HTR-8/SVneo (cell line): Measurements from ENCODE around the gene LRP10.
"Not testable (repeated sequence)": the region's sequence is repeated elsewhere in the genome, so short reads cannot be mapped to it uniquely, and the experiment has no call there.

Experiments
- DNase-seq: peaks from one replicate; pipeline ENCODE4 v3.0.0; 2011; ENCODE audit warnings: low spot score, mixed read lengths; ENCODE audit not compliant: insufficient read length
- FAIRE-seq: peaks from 2 replicates; lab custom pipeline; 2011; peaks lifted over from hg19 to GRCh38; lab: Jason Lieb, UNC

Gene LRP10

DNA sequence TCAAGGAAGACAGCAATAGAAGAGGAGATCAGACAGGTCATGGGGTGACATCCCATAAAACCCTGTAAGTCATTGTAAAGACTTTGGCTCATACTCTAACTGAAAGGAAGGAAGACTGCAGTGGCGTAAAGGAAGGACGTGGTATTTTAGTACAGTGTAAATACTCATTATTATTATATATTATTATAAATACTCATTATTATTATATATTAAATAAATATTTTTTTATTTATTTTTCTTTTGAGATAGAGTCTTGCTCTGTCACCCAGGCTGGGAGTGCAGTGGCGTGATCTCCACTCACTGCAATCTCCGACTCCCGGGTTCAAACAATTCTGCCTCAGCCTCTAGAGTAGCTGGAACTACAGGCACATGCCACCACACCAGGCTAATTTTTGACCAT lies 15.1 kb upstream of the LRP10 start:
- FAIRE-seq (no peak), DNase-seq (no peak)

DNA sequence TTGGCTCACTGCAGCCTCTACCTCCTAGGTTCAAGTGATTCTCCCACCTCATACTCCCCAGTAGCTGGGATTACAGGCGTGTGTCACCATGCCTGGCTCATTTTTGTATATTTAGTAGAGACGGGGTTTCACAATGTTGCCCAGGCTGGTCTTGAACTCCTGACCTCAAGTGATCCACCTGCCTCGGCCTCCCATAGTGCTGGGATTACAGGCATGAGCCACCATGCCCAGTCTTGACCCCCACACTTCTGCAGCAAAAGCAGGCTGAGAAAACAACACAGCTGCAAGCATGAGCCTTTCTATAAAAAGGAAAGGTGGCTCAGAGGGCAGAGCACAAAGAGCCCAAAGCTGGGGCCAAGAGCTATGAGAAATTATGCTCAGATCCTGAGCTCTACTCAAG lies 11.2 kb upstream of the LRP10 start:
- DNase-seq, FAIRE-seq: not testable (repeated sequence)

GRCh38 chr14:22861651-22862050 lies 9.9 kb upstream of the LRP10 start:
- DNase-seq (no peak), FAIRE-seq (no peak)

GRCh38 chr14:22864979-22865378 lies 6.6 kb upstream of the LRP10 start:
- no peak for FAIRE-seq
- no peak for DNase-seq

GRCh38 chr14:22865424-22866405 lies 5.8 kb upstream of the LRP10 start:
- DNase-seq, result no peak
- FAIRE-seq, result no peak

GRCh38 chr14:22866874-22867273 lies 4.7 kb upstream of the LRP10 start:
- DNase-seq (no peak), FAIRE-seq (no peak)

GRCh38 chr14:22870811-22871223 lies 723 bp upstream of the LRP10 start:
- peak; percentile 13 for DNase-seq
- no peak for FAIRE-seq

- FAIRE-seq (no peak), DNase-seq (peak; percentile 67)
Observed at GRCh38 chr14:22872033-22872832, 693 bp downstream of the LRP10 start.

DNA sequence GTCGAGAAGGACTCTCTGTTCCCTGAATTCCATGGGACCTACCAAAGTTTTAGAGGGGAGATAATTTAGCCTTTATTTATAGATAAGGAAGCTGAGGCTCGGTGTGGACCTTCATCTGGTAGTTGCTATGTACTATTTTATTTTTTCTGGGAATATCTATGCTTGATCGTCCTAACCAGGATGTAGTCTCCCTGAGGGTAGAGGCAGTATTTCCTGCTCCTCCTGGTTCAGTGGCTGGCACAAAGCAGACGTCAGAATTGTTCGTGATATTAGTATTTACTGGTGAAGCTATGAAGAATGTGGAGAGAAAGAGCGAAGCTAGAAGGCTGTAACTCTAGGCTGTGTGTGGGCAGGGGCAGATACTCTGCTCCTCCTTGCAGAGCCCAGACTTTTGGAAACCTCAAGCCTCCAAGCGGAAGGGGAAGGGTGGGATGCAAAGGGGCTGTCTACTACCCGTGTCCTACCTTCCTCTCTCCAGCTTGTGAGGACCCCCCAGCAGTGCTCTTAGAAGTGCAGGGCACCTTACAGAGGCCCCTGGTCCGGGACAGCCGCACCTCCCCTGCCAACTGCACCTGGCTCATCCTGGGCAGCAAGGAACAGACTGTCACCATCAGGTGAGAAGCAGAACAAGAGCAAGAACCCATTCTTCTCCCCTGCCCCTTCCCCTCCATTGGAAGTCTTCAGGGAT lies 1.4 kb downstream of the LRP10 start:
- FAIRE-seq, result no peak
- DNase-seq, result no peak

DNA sequence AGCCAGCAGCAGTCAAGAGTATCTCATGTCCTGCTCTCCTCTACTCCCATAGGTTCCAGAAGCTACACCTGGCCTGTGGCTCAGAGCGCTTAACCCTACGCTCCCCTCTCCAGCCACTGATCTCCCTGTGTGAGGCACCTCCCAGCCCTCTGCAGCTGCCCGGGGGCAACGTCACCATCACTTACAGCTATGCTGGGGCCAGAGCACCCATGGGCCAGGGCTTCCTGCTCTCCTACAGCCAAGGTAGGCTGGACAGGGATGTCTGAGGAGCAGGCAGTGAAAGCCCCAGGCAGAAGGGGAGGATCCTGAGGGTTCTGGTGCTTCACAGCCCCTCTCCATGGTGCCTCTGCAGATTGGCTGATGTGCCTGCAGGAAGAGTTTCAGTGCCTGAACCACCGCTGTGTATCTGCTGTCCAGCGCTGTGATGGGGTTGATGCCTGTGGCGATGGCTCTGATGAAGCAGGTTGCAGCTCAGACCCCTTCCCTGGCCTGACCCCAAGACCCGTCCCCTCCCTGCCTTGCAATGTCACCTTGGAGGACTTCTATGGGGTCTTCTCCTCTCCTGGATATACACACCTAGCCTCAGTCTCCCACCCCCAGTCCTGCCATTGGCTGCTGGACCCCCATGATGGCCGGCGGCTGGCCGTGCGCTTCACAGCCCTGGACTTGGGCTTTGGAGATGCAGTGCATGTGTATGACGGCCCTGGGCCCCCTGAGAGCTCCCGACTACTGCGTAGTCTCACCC lies 3.6 kb downstream of the LRP10 start:
- FAIRE-seq (no peak), DNase-seq (no peak)

DNA sequence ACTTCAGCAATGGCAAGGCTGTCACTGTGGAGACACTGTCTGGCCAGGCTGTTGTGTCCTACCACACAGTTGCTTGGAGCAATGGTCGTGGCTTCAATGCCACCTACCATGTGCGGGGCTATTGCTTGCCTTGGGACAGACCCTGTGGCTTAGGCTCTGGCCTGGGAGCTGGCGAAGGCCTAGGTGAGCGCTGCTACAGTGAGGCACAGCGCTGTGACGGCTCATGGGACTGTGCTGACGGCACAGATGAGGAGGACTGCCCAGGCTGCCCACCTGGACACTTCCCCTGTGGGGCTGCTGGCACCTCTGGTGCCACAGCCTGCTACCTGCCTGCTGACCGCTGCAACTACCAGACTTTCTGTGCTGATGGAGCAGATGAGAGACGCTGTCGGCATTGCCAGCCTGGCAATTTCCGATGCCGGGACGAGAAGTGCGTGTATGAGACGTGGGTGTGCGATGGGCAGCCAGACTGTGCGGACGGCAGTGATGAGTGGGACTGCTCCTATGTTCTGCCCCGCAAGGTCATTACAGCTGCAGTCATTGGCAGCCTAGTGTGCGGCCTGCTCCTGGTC lies 4.3 kb downstream of the LRP10 start:
- FAIRE-seq, result no peak

DNA sequence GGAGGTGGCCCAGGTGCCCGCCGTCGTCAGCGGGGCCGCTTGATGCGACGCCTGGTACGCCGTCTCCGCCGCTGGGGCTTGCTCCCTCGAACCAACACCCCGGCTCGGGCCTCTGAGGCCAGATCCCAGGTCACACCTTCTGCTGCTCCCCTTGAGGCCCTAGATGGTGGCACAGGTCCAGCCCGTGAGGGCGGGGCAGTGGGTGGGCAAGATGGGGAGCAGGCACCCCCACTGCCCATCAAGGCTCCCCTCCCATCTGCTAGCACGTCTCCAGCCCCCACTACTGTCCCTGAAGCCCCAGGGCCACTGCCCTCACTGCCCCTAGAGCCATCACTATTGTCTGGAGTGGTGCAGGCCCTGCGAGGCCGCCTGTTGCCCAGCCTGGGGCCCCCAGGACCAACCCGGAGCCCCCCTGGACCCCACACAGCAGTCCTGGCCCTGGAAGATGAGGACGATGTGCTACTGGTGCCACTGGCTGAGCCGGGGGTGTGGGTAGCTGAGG lies 5.5 kb downstream of the LRP10 start:
- FAIRE-seq, result no peak
- no peak for DNase-seq

More for the DNA sequence above, 4.3 kb downstream of the LRP10 start:
- no peak for DNase-seq

- FAIRE-seq (no peak), DNase-seq (no peak)
Observed at GRCh38 chr14:22878271-22879246, 7.0 kb downstream of the LRP10 start.

GRCh38 chr14:22882064-22882463 lies 10.5 kb downstream of the LRP10 start:
- FAIRE-seq (no peak), DNase-seq (no peak)

GRCh38 chr14:22882529-22883172 lies 11.1 kb downstream of the LRP10 start:
- DNase-seq, result peak; percentile 6

GRCh38 chr14:22883173-22883976 lies 11.8 kb downstream of the LRP10 start, which contains the start of gene REM2:
Gene REM2, plus strand, starts transcription at chr14:22883222. Its CDS starts 66 bp downstream, at chr14:22883288.
- no peak for FAIRE-seq
- no peak for DNase-seq

More at GRCh38 chr14:22882529-22883172, 11.1 kb downstream of the LRP10 start:
- no peak for FAIRE-seq
